HG03439 (cell line): ENCODE results near the gene EMX2.

Experiments used
- ATAC-seq: cut with Tn5 transposase; IDR thresholded peaks from one replicate; pipeline ENCODE4 v1.9.1; 2021; ENCODE audit warnings: mild to moderate bottlenecking, moderate library complexity; ENCODE audit not compliant: unreplicated experiment

The EMX2 gene

GRCh38 chr10:117591043-117591442, 48.5 kb downstream of the EMX2 start:
- ATAC-seq, result no peak

GRCh38 chr10:117594722-117595121, 52.2 kb downstream of the EMX2 start:
- ATAC-seq, result no peak

GRCh38 chr10:117596706-117597105, 54.2 kb downstream of the EMX2 start:
- no peak for ATAC-seq

- no peak for ATAC-seq
Measured at GRCh38 chr10:117597216-117597615, 54.7 kb downstream of the EMX2 start.
